Measurements from ENCODE around the gene TUT7.

The TUT7 gene

GRCh38 chr9:86387376-86387775 lies 33.2 kb upstream of the TUT7 start:
- TF ChIP-seq REST (IDR thresholded peaks at IDR 0.05; ENCODE audit: insufficient read depth in 1 of 2, low read depth in 2 of 2, low read length in 2 of 2) (no peak), SIN3A (IDR thresholded peaks at IDR 0.05; ENCODE audit: borderline replicate concordance, insufficient read depth, low read length) (no peak), POLR2AphosphoS5 (IDR thresholded peaks at IDR 0.05; ENCODE audit: low read depth, low read length) (no peak), FOXP2 (optimal IDR thresholded peaks at IDR 0.05; ENCODE audit: borderline replicate concordance, extremely low read depth, extremely low read length, insufficient read depth) (no peak), TAF1 (IDR thresholded peaks at IDR 0.05; ENCODE audit: borderline replicate concordance, insufficient read depth, low read length) (no peak)

GRCh38 chr9:86376016-86376415 lies 21.8 kb upstream of the TUT7 start:
- no peak for TF ChIP-seq REST (IDR thresholded peaks at IDR 0.05; ENCODE audit: insufficient read depth in 1 of 2, low read depth in 2 of 2, low read length in 2 of 2)
- no peak for TF ChIP-seq FOXP2 (optimal IDR thresholded peaks at IDR 0.05; ENCODE audit: borderline replicate concordance, extremely low read depth, extremely low read length, insufficient read depth)
- TF ChIP-seq SIN3A (IDR thresholded peaks at IDR 0.05; ENCODE audit: borderline replicate concordance, insufficient read depth, low read length): no peak
- no peak for TF ChIP-seq POLR2AphosphoS5 (IDR thresholded peaks at IDR 0.05; ENCODE audit: low read depth, low read length)
- no peak for TF ChIP-seq TAF1 (IDR thresholded peaks at IDR 0.05; ENCODE audit: borderline replicate concordance, insufficient read depth, low read length)

DNA sequence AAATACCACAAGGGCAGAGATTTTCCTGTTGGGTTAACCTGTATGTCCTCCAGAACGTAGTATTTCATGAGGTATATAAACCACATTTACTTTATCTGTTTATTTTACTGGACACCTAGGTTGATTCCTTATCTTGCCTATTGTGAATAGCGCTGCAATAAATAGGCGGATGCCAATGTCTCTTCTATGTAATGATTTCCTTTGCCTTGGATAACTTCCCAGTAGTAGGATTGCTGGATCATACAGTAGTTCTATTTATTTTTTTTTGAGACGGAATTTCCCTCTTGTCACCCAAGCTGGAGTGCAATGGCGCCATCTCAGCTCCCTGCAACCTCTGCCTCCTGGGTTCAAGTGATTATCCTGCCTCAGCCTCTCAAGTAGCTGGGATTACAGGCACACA lies 15.6 kb upstream of the TUT7 start:
- TF ChIP-seq TAF1 (IDR thresholded peaks at IDR 0.05; ENCODE audit: borderline replicate concordance, insufficient read depth, low read length) (no peak), POLR2AphosphoS5 (IDR thresholded peaks at IDR 0.05; ENCODE audit: low read depth, low read length) (no peak), REST (IDR thresholded peaks at IDR 0.05; ENCODE audit: insufficient read depth in 1 of 2, low read depth in 2 of 2, low read length in 2 of 2) (no peak), SIN3A (IDR thresholded peaks at IDR 0.05; ENCODE audit: borderline replicate concordance, insufficient read depth, low read length) (no peak), FOXP2 (optimal IDR thresholded peaks at IDR 0.05; ENCODE audit: borderline replicate concordance, extremely low read depth, extremely low read length, insufficient read depth) (no peak)

GRCh38 chr9:86368871-86369521 lies 14.8 kb upstream of the TUT7 start:
- TF ChIP-seq FOXP2 (optimal IDR thresholded peaks at IDR 0.05; ENCODE audit: borderline replicate concordance, extremely low read depth, extremely low read length, insufficient read depth) (no peak), SIN3A (IDR thresholded peaks at IDR 0.05; ENCODE audit: borderline replicate concordance, insufficient read depth, low read length) (no peak), REST (IDR thresholded peaks at IDR 0.05; ENCODE audit: insufficient read depth in 1 of 2, low read depth in 2 of 2, low read length in 2 of 2) (no peak), POLR2AphosphoS5 (IDR thresholded peaks at IDR 0.05; ENCODE audit: low read depth, low read length) (no peak), TAF1 (IDR thresholded peaks at IDR 0.05; ENCODE audit: borderline replicate concordance, insufficient read depth, low read length) (no peak)

All from PFSK-1 (cell line).